HEK293 (cell line): ENCODE results near the gene EIF3L.

Experiments
- CTCF ChIA-PET: fragments of 350-600 bp; formaldehyde crosslinking; extraction: SDS; loops from one replicate; lab custom pipeline; 2021; ENCODE audit warnings: antibody characterized with exemption; lab: Yijun Ruan, JAX
- POLR2A ChIA-PET: fragments of 300-600 bp; formaldehyde crosslinking; extraction: SDS; loops from one replicate; lab custom pipeline; 2020; ENCODE audit warnings: antibody characterized with exemption, inconsistent platforms; lab: Yijun Ruan, JAX
- H3K27ac ChIP-seq: fragments of 200-500 bp; sonication (Bioruptor generic); 2 replicates; pipeline ENCODE4 v1.5.1; 2014; ENCODE audit warnings: low read depth, low read length, control low read depth, inconsistent platforms; ENCODE audit errors: extremely low read depth
- H3K36me3 ChIP-seq, 2 experiments: fragments of 200-500 bp in 1 of 2; sonication (Bioruptor generic) in 1 of 2; 1 replicate in 1 of 2; 2 replicates in 1 of 2; pipeline ENCODE4 v1.5.1; 2014 to 2017; ENCODE audit warnings: inconsistent platforms in 2 of 2, low read length in 2 of 2; ENCODE audit not compliant: control insufficient read depth in 2 of 2, insufficient read depth in 1 of 2
- H3K4me1 ChIP-seq: fragments of 200-500 bp; sonication (Bioruptor generic); 2 replicates; pipeline ENCODE4 v1.5.1; 2014; ENCODE audit warnings: mild to moderate bottlenecking, low read length, inconsistent platforms; ENCODE audit not compliant: control insufficient read depth, insufficient read depth
- H3K4me3 ChIP-seq: 2 replicates; pipeline ENCODE4 v1.5.1; 2011; ENCODE audit warnings: low read depth, mild to moderate bottlenecking, control low read depth, low read length, moderate library complexity
- H3K9me3 ChIP-seq: fragments of 200-500 bp; sonication (Bioruptor generic); 2 replicates; pipeline ENCODE4 v1.5.1; 2014; ENCODE audit warnings: low read depth, low read length, inconsistent platforms; ENCODE audit not compliant: control insufficient read depth, insufficient read depth
- GFI1B ChIP-seq: fragments of 450-650 bp; formaldehyde crosslinking; IDR thresholded peaks from 2 replicates; pipeline ENCODE4 v1.5.1; 2016; ENCODE audit warnings: missing biosample characterization, missing genetic modification characterization
- KLF1 ChIP-seq: fragments of 450-650 bp; formaldehyde crosslinking; IDR thresholded peaks from 2 replicates; pipeline ENCODE4 v1.5.1; 2016; ENCODE audit warnings: missing biosample characterization, missing genetic modification characterization
- PRDM1 ChIP-seq: fragments of 450-650 bp; formaldehyde crosslinking; IDR thresholded peaks from 2 replicates; pipeline ENCODE4; 2016; ENCODE audit warnings: missing biosample characterization, missing genetic modification characterization
- SCRT1 ChIP-seq: fragments of 450-650 bp; formaldehyde crosslinking; IDR thresholded peaks from 2 replicates; pipeline ENCODE4 v1.5.1; 2016; ENCODE audit warnings: missing biosample characterization, missing genetic modification characterization, borderline replicate concordance
- SCRT2 ChIP-seq: fragments of 450-650 bp; formaldehyde crosslinking; IDR thresholded peaks from 2 replicates; pipeline ENCODE4 v1.5.1; 2016; ENCODE audit warnings: missing biosample characterization, missing genetic modification characterization
- ZBTB20 ChIP-seq: fragments of 450-650 bp; formaldehyde crosslinking; IDR thresholded peaks from 2 replicates; pipeline ENCODE4 v1.5.1; 2016; ENCODE audit warnings: missing biosample characterization, missing genetic modification characterization
- ZBTB48 ChIP-seq: fragments of 450-650 bp; formaldehyde crosslinking; IDR thresholded peaks from 2 replicates; pipeline ENCODE4 v1.5.1; 2016; ENCODE audit warnings: missing biosample characterization, missing genetic modification characterization
- ZFP41 ChIP-seq: fragments of 450-650 bp; formaldehyde crosslinking; IDR thresholded peaks from 2 replicates; pipeline ENCODE4 v1.5.1; 2016; ENCODE audit warnings: missing biosample characterization, missing genetic modification characterization, borderline replicate concordance
- ZNF302 ChIP-seq: fragments of 450-650 bp; formaldehyde crosslinking; IDR thresholded peaks from 2 replicates; pipeline ENCODE4 v1.5.1; 2016; ENCODE audit warnings: missing biosample characterization, missing genetic modification characterization, low read depth
- ZNF530 ChIP-seq: fragments of 450-650 bp; formaldehyde crosslinking; IDR thresholded peaks from 2 replicates; pipeline ENCODE4 v1.5.1; 2016; ENCODE audit warnings: low read depth, missing biosample characterization, missing genetic modification characterization
- ZNF555 ChIP-seq: fragments of 450-650 bp; formaldehyde crosslinking; conservative IDR thresholded peaks from 2 replicates; pipeline ENCODE4 v1.5.1; 2017; ENCODE audit warnings: missing biosample characterization, mild to moderate bottlenecking, missing genetic modification characterization, inconsistent platforms
- ZNF600 ChIP-seq: fragments of 450-650 bp; formaldehyde crosslinking; IDR thresholded peaks from 2 replicates; pipeline ENCODE4 v1.5.1; 2016; ENCODE audit warnings: missing biosample characterization, missing genetic modification characterization
- ZNF670 ChIP-seq: fragments of 450-650 bp; formaldehyde crosslinking; IDR thresholded peaks from 2 replicates; pipeline ENCODE4 v1.5.1; 2016; ENCODE audit warnings: missing biosample characterization, missing genetic modification characterization, low read depth
- ZNF777 ChIP-seq: fragments of 450-650 bp; formaldehyde crosslinking; IDR thresholded peaks from 2 replicates; pipeline ENCODE4 v1.5.1; 2017; ENCODE audit warnings: missing biosample characterization, missing genetic modification characterization, borderline replicate concordance
- TF ChIP-seq, protein P1 (sequence below): fragments of 450-650 bp; formaldehyde crosslinking; IDR thresholded peaks from 2 replicates; pipeline ENCODE4 v1.5.1; 2016; ENCODE audit warnings: missing biosample characterization, missing genetic modification characterization, low read depth
- TF ChIP-seq, protein P2 (sequence below): fragments of 450-650 bp; formaldehyde crosslinking; IDR thresholded peaks from 2 replicates; pipeline ENCODE4 v1.5.0; 2017; ENCODE audit warnings: missing biosample characterization, missing genetic modification characterization, borderline replicate concordance
- TF ChIP-seq, protein P3 (sequence below): fragments of 450-650 bp; formaldehyde crosslinking; IDR thresholded peaks from 2 replicates; pipeline ENCODE4 v1.5.1; 2016; ENCODE audit warnings: missing biosample characterization, missing genetic modification characterization

The EIF3L gene

DNA sequence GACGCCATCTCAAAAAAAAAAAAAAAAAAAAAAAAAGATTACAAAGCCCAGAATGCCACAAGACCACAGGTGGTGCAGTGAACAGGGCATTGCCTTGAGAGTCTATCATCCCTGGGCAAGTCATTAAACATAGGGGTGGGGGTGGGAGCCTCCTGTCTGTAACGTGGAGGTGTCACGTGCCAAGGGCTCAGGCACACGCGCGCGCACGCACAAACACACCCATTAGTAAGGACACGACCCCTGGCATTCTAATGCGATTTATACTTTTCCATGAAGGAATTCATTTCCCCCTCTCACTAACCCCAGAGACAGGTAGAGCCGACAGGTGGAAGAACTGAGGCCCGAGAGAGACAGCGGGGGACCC, 47.3 kb upstream of the EIF3L start:
- TF ChIP-seq ZBTB20 (tag by site-specific recombination) (no peak), SCRT1 (peak; percentile 59; the same call in 1 of the 2 replicates), ZNF600 (tag by site-specific recombination) (no peak), SCRT2 (tag by site-specific recombination) (peak; percentile 88; the same call in 1 of the 2 replicates), KLF1 (tag by site-specific recombination) (peak; percentile 21; the same call in 1 of the 2 replicates), PRDM1 (tag by site-specific recombination) (peak; percentile 51; the same call in 1 of the 2 replicates), ZFP41 (tag by site-specific recombination) (no peak), ZBTB48 (tag by site-specific recombination) (peak; percentile 85; the same call in 1 of the 2 replicates), ZNF555 (no peak), GFI1B (no peak), ZNF777 (tag by site-specific recombination) (peak; percentile 32; the same call in 1 of the 2 replicates), ZNF302 (tag by site-specific recombination) (no peak), ZNF670 (tag by site-specific recombination) (no peak), ZNF530 (tag by site-specific recombination) (no peak)
- TF ChIP-seq, protein P1, sequence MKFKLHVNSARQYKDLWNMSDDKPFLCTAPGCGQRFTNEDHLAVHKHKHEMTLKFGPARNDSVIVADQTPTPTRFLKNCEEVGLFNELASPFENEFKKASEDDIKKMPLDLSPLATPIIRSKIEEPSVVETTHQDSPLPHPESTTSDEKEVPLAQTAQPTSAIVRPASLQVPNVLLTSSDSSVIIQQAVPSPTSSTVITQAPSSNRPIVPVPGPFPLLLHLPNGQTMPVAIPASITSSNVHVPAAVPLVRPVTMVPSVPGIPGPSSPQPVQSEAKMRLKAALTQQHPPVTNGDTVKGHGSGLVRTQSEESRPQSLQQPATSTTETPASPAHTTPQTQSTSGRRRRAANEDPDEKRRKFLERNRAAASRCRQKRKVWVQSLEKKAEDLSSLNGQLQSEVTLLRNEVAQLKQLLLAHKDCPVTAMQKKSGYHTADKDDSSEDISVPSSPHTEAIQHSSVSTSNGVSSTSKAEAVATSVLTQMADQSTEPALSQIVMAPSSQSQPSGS (tag by site-specific recombination) = no peak
- TF ChIP-seq, protein P2, sequence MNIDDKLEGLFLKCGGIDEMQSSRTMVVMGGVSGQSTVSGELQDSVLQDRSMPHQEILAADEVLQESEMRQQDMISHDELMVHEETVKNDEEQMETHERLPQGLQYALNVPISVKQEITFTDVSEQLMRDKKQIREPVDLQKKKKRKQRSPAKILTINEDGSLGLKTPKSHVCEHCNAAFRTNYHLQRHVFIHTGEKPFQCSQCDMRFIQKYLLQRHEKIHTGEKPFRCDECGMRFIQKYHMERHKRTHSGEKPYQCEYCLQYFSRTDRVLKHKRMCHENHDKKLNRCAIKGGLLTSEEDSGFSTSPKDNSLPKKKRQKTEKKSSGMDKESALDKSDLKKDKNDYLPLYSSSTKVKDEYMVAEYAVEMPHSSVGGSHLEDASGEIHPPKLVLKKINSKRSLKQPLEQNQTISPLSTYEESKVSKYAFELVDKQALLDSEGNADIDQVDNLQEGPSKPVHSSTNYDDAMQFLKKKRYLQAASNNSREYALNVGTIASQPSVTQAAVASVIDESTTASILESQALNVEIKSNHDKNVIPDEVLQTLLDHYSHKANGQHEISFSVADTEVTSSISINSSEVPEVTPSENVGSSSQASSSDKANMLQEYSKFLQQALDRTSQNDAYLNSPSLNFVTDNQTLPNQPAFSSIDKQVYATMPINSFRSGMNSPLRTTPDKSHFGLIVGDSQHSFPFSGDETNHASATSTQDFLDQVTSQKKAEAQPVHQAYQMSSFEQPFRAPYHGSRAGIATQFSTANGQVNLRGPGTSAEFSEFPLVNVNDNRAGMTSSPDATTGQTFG (tag by site-specific recombination) = no peak
- TF ChIP-seq, protein P3, sequence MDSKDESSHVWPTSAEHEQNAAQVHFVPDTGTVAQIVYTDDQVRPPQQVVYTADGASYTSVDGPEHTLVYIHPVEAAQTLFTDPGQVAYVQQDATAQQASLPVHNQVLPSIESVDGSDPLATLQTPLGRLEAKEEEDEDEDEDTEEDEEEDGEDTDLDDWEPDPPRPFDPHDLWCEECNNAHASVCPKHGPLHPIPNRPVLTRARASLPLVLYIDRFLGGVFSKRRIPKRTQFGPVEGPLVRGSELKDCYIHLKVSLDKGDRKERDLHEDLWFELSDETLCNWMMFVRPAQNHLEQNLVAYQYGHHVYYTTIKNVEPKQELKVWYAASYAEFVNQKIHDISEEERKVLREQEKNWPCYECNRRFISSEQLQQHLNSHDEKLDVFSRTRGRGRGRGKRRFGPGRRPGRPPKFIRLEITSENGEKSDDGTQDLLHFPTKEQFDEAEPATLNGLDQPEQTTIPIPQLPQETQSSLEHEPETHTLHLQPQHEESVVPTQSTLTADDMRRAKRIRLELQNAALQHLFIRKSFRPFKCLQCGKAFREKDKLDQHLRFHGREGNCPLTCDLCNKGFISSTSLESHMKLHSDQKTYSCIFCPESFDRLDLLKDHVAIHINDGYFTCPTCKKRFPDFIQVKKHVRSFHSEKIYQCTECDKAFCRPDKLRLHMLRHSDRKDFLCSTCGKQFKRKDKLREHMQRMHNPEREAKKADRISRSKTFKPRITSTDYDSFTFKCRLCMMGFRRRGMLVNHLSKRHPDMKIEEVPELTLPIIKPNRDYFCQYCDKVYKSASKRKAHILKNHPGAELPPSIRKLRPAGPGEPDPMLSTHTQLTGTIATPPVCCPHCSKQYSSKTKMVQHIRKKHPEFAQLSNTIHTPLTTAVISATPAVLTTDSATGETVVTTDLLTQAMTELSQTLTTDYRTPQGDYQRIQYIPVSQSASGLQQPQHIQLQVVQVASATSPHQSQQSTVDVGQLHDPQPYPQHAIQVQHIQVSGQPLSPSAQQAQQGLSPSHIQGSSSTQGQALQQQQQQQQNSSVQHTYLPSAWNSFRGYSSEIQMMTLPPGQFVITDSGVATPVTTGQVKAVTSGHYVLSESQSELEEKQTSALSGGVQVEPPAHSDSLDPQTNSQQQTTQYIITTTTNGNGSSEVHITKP (tag by site-specific recombination) = peak; percentile 33
- ChIA-PET POLR2A (interaction anchor here (0.6 kb wide), 1 partner anchor 13 kb away, joined by 7 read pairs; no protein-coding TSS in a partner anchor), CTCF (interaction anchor here (1.4 kb wide), 1 partner anchor 16 kb away, joined by 4 read pairs; no protein-coding TSS in a partner anchor)
- Histone ChIP-seq H3K36me3 (no peaks in the 10 kb centered on the region), H3K4me3 (peak overlapping the region; percentile 68), H3K9me3 (no peaks in the 10 kb centered on the region), H3K4me1 (peaks cover 6% of the 10 kb centered on the region; the same call in 1 of the 2 replicates), H3K27ac (peak overlapping the region; percentile 48; the same call in 1 of the 2 replicates)
